ENCODE results near the gene TRMT10B.

DNA sequence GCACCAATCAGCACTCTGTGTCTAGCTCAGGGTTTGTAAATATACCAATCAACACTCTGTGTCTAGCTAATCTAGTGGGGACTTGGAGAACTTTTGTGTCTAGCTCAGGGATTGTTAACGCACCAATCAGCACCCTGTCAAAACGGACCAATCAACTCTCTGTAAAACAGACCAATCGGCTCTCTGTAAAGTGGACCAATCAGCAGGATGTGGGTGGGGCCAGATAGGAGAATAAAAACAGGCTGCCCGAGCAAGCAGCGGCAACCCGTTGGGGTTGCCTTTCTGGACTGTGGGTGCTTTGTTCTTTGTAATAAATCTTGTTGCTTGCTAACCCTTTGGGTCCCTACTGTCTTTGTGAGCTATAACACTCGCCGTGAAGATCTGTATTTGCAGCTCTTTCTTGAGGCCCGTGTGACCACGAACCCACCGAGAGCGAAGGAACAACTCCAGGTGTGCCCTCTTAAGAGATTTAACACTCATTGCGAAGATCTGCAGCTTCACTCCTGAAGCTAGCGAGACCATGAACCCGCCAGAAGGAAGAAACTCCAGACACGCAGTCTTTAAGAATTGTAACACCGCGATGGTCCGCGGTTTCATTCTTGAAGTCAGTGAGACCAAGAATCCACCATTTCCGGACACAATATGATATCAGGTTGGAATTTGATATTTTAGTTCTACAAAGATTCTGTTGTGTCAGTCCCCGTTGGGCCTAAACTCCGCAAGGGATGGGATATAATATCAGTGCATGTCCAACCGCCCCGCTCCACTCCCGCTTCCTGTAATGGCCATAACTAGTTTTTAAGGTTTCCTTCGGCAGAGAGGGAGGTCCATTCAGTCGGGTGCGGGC is 740 bp upstream of the TRMT10B start:
- TF ChIP-seq POLR2A (IDR thresholded peaks at IDR 0.05; ENCODE audit: low read depth, low read length) (no peak), SPI1 (IDR thresholded peaks at IDR 0.05; ENCODE audit: low read depth, low read length) (no peak), POLR2AphosphoS5 (IDR thresholded peaks at IDR 0.05; ENCODE audit: low read depth, low read length) (no peak), TAF1 (IDR thresholded peaks at IDR 0.05; ENCODE audit: low read depth, low read length) (no peak)

Data from GM12891 (cell line).